ENCODE measurements around the gene CFAP100.

DNA sequence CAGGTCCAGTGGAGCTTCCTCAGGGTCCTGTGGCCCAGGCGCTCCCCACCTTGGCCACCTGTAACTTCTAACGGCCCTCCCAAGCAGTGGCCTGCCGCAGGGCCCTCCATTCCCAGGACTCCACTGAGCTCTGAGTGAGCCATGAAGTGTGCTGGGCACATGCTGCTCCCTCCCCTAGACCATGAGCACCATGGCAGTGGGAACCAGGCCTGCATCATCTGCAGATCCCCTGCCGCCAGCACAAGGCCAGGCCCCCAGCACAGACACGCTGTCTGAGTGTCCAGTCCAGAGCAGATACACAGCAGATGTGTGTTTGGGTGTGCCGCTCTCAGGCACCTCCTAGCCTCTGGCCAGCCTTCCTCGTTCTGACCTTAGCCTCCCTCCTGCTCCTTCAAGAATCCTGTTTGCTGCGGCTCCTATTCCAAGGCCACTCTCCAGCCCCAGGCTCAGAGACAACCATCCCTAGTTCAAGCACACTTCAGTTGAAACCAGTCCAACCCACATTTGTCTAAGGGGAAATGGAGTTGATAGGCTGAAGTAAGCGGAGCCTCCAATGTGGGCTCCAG lies 30.5 kb upstream of the CFAP100 start:
- TF ChIP-seq CREB1 (IDR thresholded peaks at IDR 0.05; ENCODE audit: low read depth) (no peak), ZBTB7A (IDR thresholded peaks at IDR 0.05; ENCODE audit: low read depth) (no peak), CEBPB (IDR thresholded peaks at IDR 0.05) (no peak), RAD21 (IDR thresholded peaks at IDR 0.05; ENCODE audit: low read depth) (no peak), NFIC (IDR thresholded peaks at IDR 0.05) (no peak), REST (IDR thresholded peaks at IDR 0.05; ENCODE audit: low read depth) (no peak), TCF12 (IDR thresholded peaks at IDR 0.05; ENCODE audit: low read depth) (no peak)

Data from Ishikawa (cell line).